Activated CD8-positive, alpha-beta memory T cell treated with anti-CD3 and anti-CD28 coated beads for 24 hours (primary cell): Measurements from ENCODE around the gene ADAMTS18.

Source experiments
- DNase-seq: peaks from one replicate; pipeline ENCODE4 v3.0.0-alpha.2; 2020

The ADAMTS18 gene

GRCh38 chr16:77386831-77387814, 47.7 kb downstream of the ADAMTS18 start:
- DNase-seq, result no peak

- no peak for DNase-seq
These were observed 49.4 kb downstream of the ADAMTS18 start for GRCh38 chr16:77385481-77385880.

- DNase-seq, result no peak
These were observed 51.1 kb downstream of the ADAMTS18 start for GRCh38 chr16:77383606-77384187.

GRCh38 chr16:77376358-77376757, 58.5 kb downstream of the ADAMTS18 start:
- no peak for DNase-seq

- DNase-seq, result no peak
These were observed 59.4 kb downstream of the ADAMTS18 start for GRCh38 chr16:77375396-77375795.

- no peak for DNase-seq
These were observed 60.5 kb downstream of the ADAMTS18 start for GRCh38 chr16:77374384-77374783.

- DNase-seq, result no peak
These were observed 61.1 kb downstream of the ADAMTS18 start for GRCh38 chr16:77373726-77374125.

GRCh38 chr16:77364770-77365169, 70.1 kb downstream of the ADAMTS18 start:
- DNase-seq, result no peak

- DNase-seq, result no peak
These were observed 75.8 kb downstream of the ADAMTS18 start for GRCh38 chr16:77359065-77359502.

GRCh38 chr16:77353587-77354263, 81.1 kb downstream of the ADAMTS18 start:
- DNase-seq, result no peak

GRCh38 chr16:77344341-77344740, 90.5 kb downstream of the ADAMTS18 start:
- DNase-seq, result no peak

GRCh38 chr16:77336637-77337036, 98.2 kb downstream of the ADAMTS18 start:
- DNase-seq, result no peak

- DNase-seq, result no peak
These were observed 99.1 kb downstream of the ADAMTS18 start for GRCh38 chr16:77335652-77336234.

GRCh38 chr16:77332792-77333191, 102.0 kb downstream of the ADAMTS18 start:
- no peak for DNase-seq

- no peak for DNase-seq
These were observed 102.8 kb downstream of the ADAMTS18 start for GRCh38 chr16:77331802-77332586.

GRCh38 chr16:77331043-77331442, 103.8 kb downstream of the ADAMTS18 start:
- no peak for DNase-seq

- no peak for DNase-seq
These were observed 104.3 kb downstream of the ADAMTS18 start for GRCh38 chr16:77330332-77331042.

- no peak for DNase-seq
These were observed 106.1 kb downstream of the ADAMTS18 start for GRCh38 chr16:77328768-77329167.

- no peak for DNase-seq
These were observed 106.6 kb downstream of the ADAMTS18 start for GRCh38 chr16:77328274-77328673.

- no peak for DNase-seq
These were observed 107.1 kb downstream of the ADAMTS18 start for GRCh38 chr16:77327717-77328116.

GRCh38 chr16:77324729-77325128, 110.1 kb downstream of the ADAMTS18 start:
- DNase-seq, result no peak

- no peak for DNase-seq
These were observed 111.1 kb downstream of the ADAMTS18 start for GRCh38 chr16:77323695-77324094.
